ENCODE measurements around the gene GPR37L1.
"Not testable (repeated sequence)": the region's sequence is repeated elsewhere in the genome, so short reads cannot be mapped to it uniquely, and the experiment has no call there.

Gene GPR37L1

GRCh38 chr1:202170726-202171125 lies 48.0 kb downstream of the GPR37L1 start:
- no peak for DNase-seq (ENCODE audit: low read depth)
- H3K4me3 ChIP-seq (ENCODE audit: control insufficient read depth, low read depth, low read length) = no peak overlapping the region
- TF ChIP-seq CTCF (conservative IDR thresholded peaks at IDR 0.05; ENCODE audit: control insufficient read depth, insufficient read depth, low read depth, low read length) = no peak

GRCh38 chr1:202171292-202172014 lies 48.7 kb downstream of the GPR37L1 start:
- TF ChIP-seq CTCF (conservative IDR thresholded peaks at IDR 0.05; ENCODE audit: control insufficient read depth, insufficient read depth, low read depth, low read length) = no peak
- no peak overlapping the region for H3K4me3 ChIP-seq (ENCODE audit: control insufficient read depth, low read depth, low read length)
- no peak for DNase-seq (ENCODE audit: low read depth)

GRCh38 chr1:202172015-202172355 lies 49.3 kb downstream of the GPR37L1 start:
- no peak overlapping the region for H3K4me3 ChIP-seq (ENCODE audit: control insufficient read depth, low read depth, low read length)
- TF ChIP-seq CTCF (conservative IDR thresholded peaks at IDR 0.05; ENCODE audit: control insufficient read depth, insufficient read depth, low read depth, low read length) = no peak
- no peak for DNase-seq (ENCODE audit: low read depth)

- no peak for DNase-seq (ENCODE audit: low read depth)
- TF ChIP-seq CTCF (conservative IDR thresholded peaks at IDR 0.05; ENCODE audit: control insufficient read depth, insufficient read depth, low read depth, low read length) = no peak
- H3K4me3 ChIP-seq (ENCODE audit: control insufficient read depth, low read depth, low read length) = no peak overlapping the region
These were observed 51.3 kb downstream of the GPR37L1 start for GRCh38 chr1:202173993-202174392.

GRCh38 chr1:202176949-202177927 lies 54.5 kb downstream of the GPR37L1 start:
- no peak for TF ChIP-seq CTCF (conservative IDR thresholded peaks at IDR 0.05; ENCODE audit: control insufficient read depth, insufficient read depth, low read depth, low read length)
- H3K4me3 ChIP-seq (ENCODE audit: control insufficient read depth, low read depth, low read length) = no peak overlapping the region
- DNase-seq (ENCODE audit: low read depth) = no peak

- H3K4me3 ChIP-seq (ENCODE audit: control insufficient read depth, low read depth, low read length) = no peak overlapping the region
- DNase-seq (ENCODE audit: low read depth) = no peak
- no peak for TF ChIP-seq CTCF (conservative IDR thresholded peaks at IDR 0.05; ENCODE audit: control insufficient read depth, insufficient read depth, low read depth, low read length)
These were observed 57.4 kb downstream of the GPR37L1 start for GRCh38 chr1:202179828-202180750.

GRCh38 chr1:202180751-202181139 lies 58.0 kb downstream of the GPR37L1 start:
- DNase-seq (ENCODE audit: low read depth); H3K4me3 ChIP-seq (ENCODE audit: control insufficient read depth, low read depth, low read length): not testable (repeated sequence)
